ENCODE data around the gene NRG2. TPM values are rescaled to one million over a fixed set of nuclear protein-coding genes. Genes with fewer than 3 reads are reported as not detected.

NRG2 gene
- total and polyA plus RNA-seq, 12 donors, result 1.8 to 16.7 (median 8.4) TPM

GRCh38 chr5:139829471-139829870, 213.6 kb downstream of the NRG2 start:
- intact Hi-C loops (cut with DNase I), result no loop called here

GRCh38 chr5:139828207-139828895, 214.7 kb downstream of the NRG2 start:
- no peaks in the 10 kb centered on the region for H3K36me3 ChIP-seq (replicated peaks in 1 of 2)
- H3K9me3 ChIP-seq (replicated peaks in 1 of 3), result no peaks in the 10 kb centered on the region
- 74 to 77% (median 76%) methylated on average over 6 to 8 of the region's 8 CpGs for WGBS, 4 donors
- no peak for DNase-seq
- no peak overlapping the region for H3K4me3 ChIP-seq
- H3K27me3 ChIP-seq, result no peaks in the 10 kb centered on the region
- H3K27ac ChIP-seq, result no peak overlapping the region
- intact Hi-C loops (cut with DNase I), result no loop called here
- H3K4me1 ChIP-seq (replicated peaks in 1 of 2), result no peaks in the 10 kb centered on the region
- no peak for TF ChIP-seq POLR2A (IDR thresholded peaks at IDR 0.05)
- TF ChIP-seq, protein P1, sequence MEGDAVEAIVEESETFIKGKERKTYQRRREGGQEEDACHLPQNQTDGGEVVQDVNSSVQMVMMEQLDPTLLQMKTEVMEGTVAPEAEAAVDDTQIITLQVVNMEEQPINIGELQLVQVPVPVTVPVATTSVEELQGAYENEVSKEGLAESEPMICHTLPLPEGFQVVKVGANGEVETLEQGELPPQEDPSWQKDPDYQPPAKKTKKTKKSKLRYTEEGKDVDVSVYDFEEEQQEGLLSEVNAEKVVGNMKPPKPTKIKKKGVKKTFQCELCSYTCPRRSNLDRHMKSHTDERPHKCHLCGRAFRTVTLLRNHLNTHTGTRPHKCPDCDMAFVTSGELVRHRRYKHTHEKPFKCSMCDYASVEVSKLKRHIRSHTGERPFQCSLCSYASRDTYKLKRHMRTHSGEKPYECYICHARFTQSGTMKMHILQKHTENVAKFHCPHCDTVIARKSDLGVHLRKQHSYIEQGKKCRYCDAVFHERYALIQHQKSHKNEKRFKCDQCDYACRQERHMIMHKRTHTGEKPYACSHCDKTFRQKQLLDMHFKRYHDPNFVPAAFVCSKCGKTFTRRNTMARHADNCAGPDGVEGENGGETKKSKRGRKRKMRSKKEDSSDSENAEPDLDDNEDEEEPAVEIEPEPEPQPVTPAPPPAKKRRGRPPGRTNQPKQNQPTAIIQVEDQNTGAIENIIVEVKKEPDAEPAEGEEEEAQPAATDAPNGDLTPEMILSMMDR (IDR thresholded peaks at IDR 0.05), result no peak

More at GRCh38 chr5:139829471-139829870, 213.6 kb downstream of the NRG2 start:
- H3K27me3 ChIP-seq, result no peaks in the 10 kb centered on the region
- H3K9me3 ChIP-seq (replicated peaks in 1 of 3), result no peaks in the 10 kb centered on the region
- H3K27ac ChIP-seq, result no peak overlapping the region
- no peaks in the 10 kb centered on the region for H3K4me1 ChIP-seq (replicated peaks in 1 of 2)
- TF ChIP-seq POLR2A (IDR thresholded peaks at IDR 0.05), result no peak
- TF ChIP-seq, protein P1 (IDR thresholded peaks at IDR 0.05), result no peak
- H3K36me3 ChIP-seq (replicated peaks in 1 of 2), result no peaks in the 10 kb centered on the region
- WGBS, 4 donors, result 76 to 86% (median 82%) methylated on average over 6 of the region's 6 CpGs
- DNase-seq, result no peak
- H3K4me3 ChIP-seq, result no peak overlapping the region

GRCh38 chr5:139825690-139826089, 217.4 kb downstream of the NRG2 start:
- TF ChIP-seq POLR2A (IDR thresholded peaks at IDR 0.05), result no peak
- TF ChIP-seq, protein P1 (IDR thresholded peaks at IDR 0.05), result no peak
- Histone ChIP-seq H3K27ac (no peak overlapping the region), H3K4me1 (replicated peaks in 1 of 2) (no peaks in the 10 kb centered on the region), H3K4me3 (no peak overlapping the region), H3K27me3 (no peaks in the 10 kb centered on the region), H3K36me3 (replicated peaks in 1 of 2) (no peaks in the 10 kb centered on the region), H3K9me3 (replicated peaks in 1 of 3) (no peaks in the 10 kb centered on the region)
- DNase-seq, result no peak
- intact Hi-C loops (cut with DNase I), result no loop called here
- WGBS, 4 donors, result 88 to 94% (median 89%) methylated on average over 7 of the region's 7 CpGs

GRCh38 chr5:139823757-139824355, 219.2 kb downstream of the NRG2 start:
- Histone ChIP-seq H3K27ac (no peak overlapping the region), H3K36me3 (replicated peaks in 1 of 2) (no peaks in the 10 kb centered on the region), H3K4me3 (no peak overlapping the region), H3K27me3 (no peaks in the 10 kb centered on the region), H3K9me3 (replicated peaks in 1 of 3) (no peaks in the 10 kb centered on the region), H3K4me1 (replicated peaks in 1 of 2) (no peaks in the 10 kb centered on the region)
- 90 to 93% (median 91%) methylated on average over 7 of the region's 7 CpGs for WGBS, 4 donors
- intact Hi-C loops (cut with DNase I), result no loop called here
- DNase-seq, result no peak
- TF ChIP-seq, protein P1 (IDR thresholded peaks at IDR 0.05), result no peak

All from adrenal gland (tissue), 12 donors.